RCC 7860 (cell line): ENCODE data around the gene BROX.

ENCODE experiments used
- DNase-seq: peaks from one replicate; pipeline ENCODE4 v3.0.0-alpha.2; 2015; ENCODE audit warnings: low spot score
- FAIRE-seq: peaks from 2 replicates; lab custom pipeline; 2012; peaks lifted over from hg19 to GRCh38; lab: Jason Lieb, UNC

BROX gene

GRCh38 chr1:222769971-222770620 is 57.7 kb downstream of the BROX start:
- FAIRE-seq (no peak), DNase-seq (no peak)

- FAIRE-seq (no peak), DNase-seq (no peak)
These were observed 60.6 kb downstream of the BROX start for GRCh38 chr1:222772996-222773379.

GRCh38 chr1:222777463-222777862 is 65.1 kb downstream of the BROX start:
- no peak for FAIRE-seq
- no peak for DNase-seq

- DNase-seq: no peak
- FAIRE-seq: no peak
These were observed 65.6 kb downstream of the BROX start for GRCh38 chr1:222777977-222778376.

- DNase-seq: no peak
- no peak for FAIRE-seq
These were observed 68.9 kb downstream of the BROX start for GRCh38 chr1:222781251-222781650.

GRCh38 chr1:222783051-222783450 is 70.7 kb downstream of the BROX start:
- DNase-seq (no peak), FAIRE-seq (no peak)

- no peak for FAIRE-seq
- no peak for DNase-seq
These were observed 72.0 kb downstream of the BROX start for GRCh38 chr1:222784371-222784770.
